K562 (cell line): ENCODE measurements around the gene DOK7.

Experiments used
- ZC3H11A ChIP-seq: IDR thresholded peaks from 2 replicates; pipeline ENCODE4 v1.6.1; 2012; ENCODE audit warnings: low read depth, low read length, improper control_type of control experiment
- ZNF140 ChIP-seq: fragments of 250-450 bp; sonication (Bioruptor Pico); IDR thresholded peaks from 2 replicates; pipeline ENCODE4 v1.8.0; 2021; ENCODE audit warnings: moderate library complexity, mild to moderate bottlenecking, inconsistent platforms
- TF ChIP-seq, protein P1 (sequence below), 3 experiments: IDR thresholded peaks in 2 of 3; conservative IDR thresholded peaks in 1 of 3; 2 replicates each; pipeline ENCODE4 v1.5.1; 2011 to 2012; ENCODE audit warnings: low read length in 3 of 3, mild to moderate bottlenecking in 3 of 3, control low read depth in 2 of 3, improper control_type of control experiment in 1 of 3, inconsistent platforms in 1 of 3, low read depth in 1 of 3, mixed read lengths in 1 of 3, moderate library complexity in 1 of 3; ENCODE audit not compliant: insufficient read depth in 2 of 3

DNA sequence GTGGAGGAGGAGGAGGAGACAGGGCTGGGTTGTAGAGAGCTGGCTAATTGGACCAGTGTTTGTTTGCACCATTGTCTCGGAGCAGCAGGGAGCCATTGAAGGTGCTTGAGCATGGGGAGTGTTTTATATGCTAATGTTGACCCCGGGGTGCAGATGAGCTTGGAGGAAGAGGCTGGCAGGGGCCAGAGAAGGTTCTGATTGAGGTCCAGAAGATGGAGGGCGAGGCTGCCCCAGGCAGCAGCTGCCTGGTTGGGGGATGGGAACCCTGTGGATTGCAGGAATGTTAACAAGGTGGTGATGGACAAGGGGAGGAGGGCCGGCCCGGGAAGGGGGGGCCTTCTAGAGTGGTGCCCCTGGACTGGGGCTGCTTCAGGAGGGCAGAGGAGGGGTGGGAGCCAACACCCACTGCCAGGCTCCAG, 18.0 kb downstream of the DOK7 start:
- TF ChIP-seq ZC3H11A (no peak), ZNF140 (CRISPR knock-in tag) (no peak)
- TF ChIP-seq, protein P1, sequence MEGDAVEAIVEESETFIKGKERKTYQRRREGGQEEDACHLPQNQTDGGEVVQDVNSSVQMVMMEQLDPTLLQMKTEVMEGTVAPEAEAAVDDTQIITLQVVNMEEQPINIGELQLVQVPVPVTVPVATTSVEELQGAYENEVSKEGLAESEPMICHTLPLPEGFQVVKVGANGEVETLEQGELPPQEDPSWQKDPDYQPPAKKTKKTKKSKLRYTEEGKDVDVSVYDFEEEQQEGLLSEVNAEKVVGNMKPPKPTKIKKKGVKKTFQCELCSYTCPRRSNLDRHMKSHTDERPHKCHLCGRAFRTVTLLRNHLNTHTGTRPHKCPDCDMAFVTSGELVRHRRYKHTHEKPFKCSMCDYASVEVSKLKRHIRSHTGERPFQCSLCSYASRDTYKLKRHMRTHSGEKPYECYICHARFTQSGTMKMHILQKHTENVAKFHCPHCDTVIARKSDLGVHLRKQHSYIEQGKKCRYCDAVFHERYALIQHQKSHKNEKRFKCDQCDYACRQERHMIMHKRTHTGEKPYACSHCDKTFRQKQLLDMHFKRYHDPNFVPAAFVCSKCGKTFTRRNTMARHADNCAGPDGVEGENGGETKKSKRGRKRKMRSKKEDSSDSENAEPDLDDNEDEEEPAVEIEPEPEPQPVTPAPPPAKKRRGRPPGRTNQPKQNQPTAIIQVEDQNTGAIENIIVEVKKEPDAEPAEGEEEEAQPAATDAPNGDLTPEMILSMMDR (IDR thresholded peaks at IDR 0.05 in 2 of 3, conservative IDR thresholded peaks at IDR 0.05 in 1 of 3; ENCODE audit: insufficient read depth in 2 of 3, low read depth in 1 of 3, low read length in 3 of 3) = no peak
